Measurements from ENCODE around the gene PLXNA4. TPM values are rescaled to one million over a fixed set of nuclear protein-coding genes. Genes with fewer than 3 reads are reported as not detected.

The PLXNA4 gene
- total and polyA plus RNA-seq, 10 donors, result 0.15 to 14.7 (median 8.7) TPM

DNA sequence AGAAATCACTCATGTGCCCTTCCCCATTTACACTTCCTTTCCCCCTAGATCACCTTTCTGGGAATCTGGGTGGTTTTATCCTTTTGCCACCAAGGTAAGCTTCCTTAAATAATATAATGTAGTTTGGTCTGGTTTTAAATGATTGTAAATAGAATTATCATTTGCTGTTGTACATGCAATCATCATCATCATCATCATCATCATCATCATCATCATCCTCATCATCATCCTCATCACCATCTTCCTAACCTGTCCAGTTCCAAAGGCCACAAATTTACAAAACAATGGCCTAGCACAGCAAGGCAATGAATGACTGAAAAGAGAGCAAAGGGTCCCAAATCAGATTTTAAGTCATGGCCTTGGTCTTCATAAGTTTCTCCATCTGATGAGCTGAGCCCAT, 329.7 kb downstream of the PLXNA4 start:
- Histone ChIP-seq H3K9me3 (peaks cover 0 to 11% (median 2%) of the 10 kb centered on the region in 8 donors), H3K4me3 (no peak overlapping the region), H3K36me3 (no peaks in the 10 kb centered on the region), H3K27ac (no peak overlapping the region), H3K4me1 (peaks cover 0 to 18% (median 3%) of the 10 kb centered on the region in 6 donors), H3K27me3 (replicated peaks in 1 of 7) (no peaks in the 10 kb centered on the region)
- intact Hi-C loops (cut with DNase I; ENCODE audit: low total_unique reads), result no loop called here
- TF ChIP-seq CTCF (IDR thresholded peaks at IDR 0.05 in 8 of 11, conservative IDR thresholded peaks at IDR 0.05 in 3 of 11) (no peak), POLR2AphosphoS5 (IDR thresholded peaks at IDR 0.05) (no peak)
- no peak for DNase-seq

GRCh38 chr7:132245539-132245938, 330.7 kb downstream of the PLXNA4 start:
- WGBS, 5 donors, result 77 to 83% (median 79%) methylated on average over 3 of the region's 3 CpGs
- intact Hi-C loops (cut with DNase I; ENCODE audit: low total_unique reads), result no loop called here
- DNase-seq, result no peak
- Histone ChIP-seq H3K9me3 (peaks cover 0 to 11% (median 2%) of the 10 kb centered on the region in 8 donors), H3K27ac (no peak overlapping the region), H3K36me3 (no peaks in the 10 kb centered on the region), H3K4me1 (peaks cover 0 to 14% (median 0%) of the 10 kb centered on the region in 6 donors), H3K27me3 (replicated peaks in 1 of 7) (no peaks in the 10 kb centered on the region), H3K4me3 (no peak overlapping the region)
- TF ChIP-seq CTCF (IDR thresholded peaks at IDR 0.05 in 8 of 11, conservative IDR thresholded peaks at IDR 0.05 in 3 of 11), result no peak
- no peak for TF ChIP-seq POLR2A (IDR thresholded peaks at IDR 0.05)
- TF ChIP-seq POLR2AphosphoS5 (IDR thresholded peaks at IDR 0.05), result no peak

DNA sequence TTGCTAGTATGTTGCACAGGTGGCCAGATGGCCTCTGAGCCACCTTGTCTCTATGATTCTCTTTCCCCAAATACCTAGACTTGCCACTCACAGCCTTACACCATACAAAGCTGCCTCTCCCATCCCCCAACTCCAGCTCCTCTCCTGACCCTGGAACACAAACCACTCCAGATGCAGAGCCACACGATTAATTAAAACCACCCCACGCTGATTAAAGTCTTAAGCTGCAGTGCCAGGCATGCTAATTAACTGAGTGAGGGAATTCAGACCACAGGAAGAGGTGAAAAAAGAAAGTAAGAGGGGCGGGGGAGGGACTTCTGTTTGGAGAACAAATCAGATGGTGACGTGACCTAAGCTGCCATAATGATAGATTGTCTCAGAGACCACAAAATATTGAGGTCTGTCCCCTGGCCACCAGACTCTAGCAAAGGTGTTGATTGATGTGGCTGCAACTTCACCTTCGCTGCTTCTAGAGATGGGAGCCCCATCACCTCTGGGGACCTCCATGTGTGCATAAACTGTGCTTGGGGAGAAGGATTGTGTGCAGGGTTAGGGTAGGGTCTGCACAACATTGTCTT, 331.3 kb downstream of the PLXNA4 start:
- Histone ChIP-seq H3K27me3 (replicated peaks in 1 of 7) (no peaks in the 10 kb centered on the region), H3K27ac (no peak overlapping the region), H3K4me1 (peaks cover 0 to 12% (median 0%) of the 10 kb centered on the region in 6 donors), H3K4me3 (no peak overlapping the region), H3K9me3 (peaks cover 0 to 11% (median 2%) of the 10 kb centered on the region in 8 donors), H3K36me3 (no peaks in the 10 kb centered on the region)
- TF ChIP-seq CTCF (IDR thresholded peaks at IDR 0.05 in 8 of 11, conservative IDR thresholded peaks at IDR 0.05 in 3 of 11), result no peak
- TF ChIP-seq POLR2AphosphoS5 (IDR thresholded peaks at IDR 0.05), result no peak
- TF ChIP-seq POLR2A (IDR thresholded peaks at IDR 0.05), result no peak
- 82 to 94% (median 85%) methylated on average over 5 of the region's 5 CpGs for WGBS, 5 donors
- intact Hi-C loops (cut with DNase I; ENCODE audit: low total_unique reads), result no loop called here
- DNase-seq, result no peak

DNA sequence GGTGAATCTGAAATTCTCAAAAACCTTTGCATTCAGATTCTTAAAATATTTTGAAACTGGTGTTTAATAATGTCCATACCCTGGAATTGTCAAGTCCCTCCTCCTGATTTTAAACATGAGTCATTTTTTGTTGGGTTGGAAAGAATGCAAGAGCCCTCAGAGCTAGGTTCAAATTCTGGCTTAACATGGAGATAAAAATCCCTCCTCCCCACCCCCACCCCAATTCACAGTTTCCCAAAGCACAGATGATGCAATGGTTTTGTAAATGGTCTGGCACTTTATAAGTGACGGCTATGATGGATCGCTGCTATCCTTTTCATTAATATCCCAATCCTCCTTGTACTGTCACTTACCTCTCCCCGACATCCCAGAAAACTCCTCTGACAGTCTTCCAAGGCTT, 332.8 kb downstream of the PLXNA4 start:
- Histone ChIP-seq H3K27ac (no peak overlapping the region), H3K27me3 (replicated peaks in 1 of 7) (no peaks in the 10 kb centered on the region), H3K36me3 (no peaks in the 10 kb centered on the region), H3K4me3 (no peak overlapping the region), H3K4me1 (peaks cover 0 to 4% (median 0%) of the 10 kb centered on the region in 6 donors), H3K9me3 (peaks cover 0 to 11% (median 2%) of the 10 kb centered on the region in 8 donors)
- TF ChIP-seq CTCF (IDR thresholded peaks at IDR 0.05 in 8 of 11, conservative IDR thresholded peaks at IDR 0.05 in 3 of 11) (no peak), POLR2AphosphoS5 (IDR thresholded peaks at IDR 0.05) (no peak), POLR2A (IDR thresholded peaks at IDR 0.05) (no peak)
- intact Hi-C loops (cut with DNase I; ENCODE audit: low total_unique reads), result no loop called here
- no peak for DNase-seq
- WGBS, 5 donors, result 94 to 97% (median 96%) methylated on average over 3 of the region's 3 CpGs
